HL-60 (cell line): Measurements from ENCODE around the gene SMU1.

Experiments used
- DNase-seq, 2 experiments: peaks; one replicate each; pipeline ENCODE4 v3.0.0-alpha.2; 2010 to 2020; ENCODE audit warnings: low read depth in 1 of 2, low spot score in 1 of 2
- H3K27ac ChIP-seq: fragments of 250-450 bp; sonication (Bioruptor Pico); replicated peaks from 2 replicates; pipeline ENCODE4 v1.5.1; 2020; ENCODE audit warnings: mild to moderate bottlenecking, moderate library complexity
- H3K27me3 ChIP-seq: fragments of 250-450 bp; sonication (Bioruptor Pico); 2 replicates; pipeline ENCODE4 v1.5.1; 2021; ENCODE audit warnings: mild to moderate bottlenecking, moderate library complexity; ENCODE audit not compliant: insufficient read depth, poor library complexity, severe bottlenecking
- H3K4me3 ChIP-seq: replicated peaks from 2 replicates; pipeline ENCODE4 v1.5.1; 2011; ENCODE audit warnings: mild to moderate bottlenecking, control low read depth, low read length; ENCODE audit not compliant: insufficient read depth
- GABPA ChIP-seq: IDR thresholded peaks from 2 replicates; pipeline ENCODE4 v1.6.1; 2012; ENCODE audit warnings: low read depth
- POLR2AphosphoS5 ChIP-seq: IDR thresholded peaks from 2 replicates; pipeline ENCODE4 v1.6.1; 2012; ENCODE audit warnings: low read depth
- SPI1 ChIP-seq: IDR thresholded peaks from 2 replicates; pipeline ENCODE4 v1.6.1; 2012; ENCODE audit warnings: low read depth, mild to moderate bottlenecking, borderline replicate concordance
- TF ChIP-seq, protein P1 (sequence below): IDR thresholded peaks from 2 replicates; pipeline ENCODE4 v1.6.1; 2012; ENCODE audit warnings: low read depth; ENCODE audit not compliant: insufficient replicate concordance
- TF ChIP-seq, protein P2 (sequence below): IDR thresholded peaks from one replicate; pipeline ENCODE4 v1.5.1; 2011; ENCODE audit warnings: low read length, control low read depth, inconsistent platforms; ENCODE audit not compliant: insufficient read depth

SMU1 gene

DNA sequence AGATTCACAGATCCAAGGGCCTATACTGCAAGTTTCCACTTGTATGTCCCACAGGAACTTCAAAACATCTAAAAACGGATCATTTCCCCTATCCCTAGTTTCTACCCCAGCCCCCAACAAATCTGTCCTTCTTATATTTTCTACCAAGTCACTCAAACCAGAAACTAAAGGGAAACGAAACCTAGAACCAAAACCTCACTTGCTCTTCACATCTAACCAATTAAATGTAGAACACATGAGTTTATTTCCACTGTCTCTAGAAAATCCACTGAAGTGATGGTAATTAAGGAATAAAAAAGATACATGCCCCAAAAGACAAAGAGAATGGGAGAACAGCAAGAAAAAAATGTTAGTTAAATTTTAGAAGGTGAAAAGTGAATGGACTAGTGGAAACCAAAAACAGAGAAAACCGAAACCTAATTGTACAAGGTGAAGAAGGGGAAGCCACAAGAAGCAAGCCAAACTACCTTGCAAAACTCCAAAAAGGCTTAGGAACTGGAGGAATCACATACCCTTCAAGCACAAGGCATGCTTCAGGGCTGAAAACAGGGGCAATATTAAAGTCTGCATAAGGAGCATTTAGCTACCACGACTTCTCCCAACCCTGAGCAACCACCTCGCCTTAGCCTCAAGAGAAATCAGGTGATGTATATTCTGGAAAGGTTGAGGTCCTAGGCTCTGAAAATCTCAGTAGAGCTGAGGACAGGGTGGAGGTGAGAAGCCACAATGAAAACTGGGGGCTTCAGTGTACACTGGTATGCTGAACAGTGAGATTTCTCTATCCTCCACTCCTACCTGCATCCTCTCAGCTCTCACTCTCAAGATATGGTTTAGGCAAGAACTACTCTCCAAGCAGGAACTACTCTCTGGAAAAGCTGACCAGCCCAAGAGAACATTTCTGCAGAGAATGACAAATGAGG, 11.1 kb downstream of the SMU1 start:
- Histone ChIP-seq H3K4me3 (no peak overlapping the region), H3K27me3 (no peaks in the 10 kb centered on the region), H3K27ac (no peak overlapping the region)
- no peak for DNase-seq
- TF ChIP-seq SPI1 (no peak), GABPA (no peak), POLR2AphosphoS5 (no peak)
- TF ChIP-seq, protein P1, sequence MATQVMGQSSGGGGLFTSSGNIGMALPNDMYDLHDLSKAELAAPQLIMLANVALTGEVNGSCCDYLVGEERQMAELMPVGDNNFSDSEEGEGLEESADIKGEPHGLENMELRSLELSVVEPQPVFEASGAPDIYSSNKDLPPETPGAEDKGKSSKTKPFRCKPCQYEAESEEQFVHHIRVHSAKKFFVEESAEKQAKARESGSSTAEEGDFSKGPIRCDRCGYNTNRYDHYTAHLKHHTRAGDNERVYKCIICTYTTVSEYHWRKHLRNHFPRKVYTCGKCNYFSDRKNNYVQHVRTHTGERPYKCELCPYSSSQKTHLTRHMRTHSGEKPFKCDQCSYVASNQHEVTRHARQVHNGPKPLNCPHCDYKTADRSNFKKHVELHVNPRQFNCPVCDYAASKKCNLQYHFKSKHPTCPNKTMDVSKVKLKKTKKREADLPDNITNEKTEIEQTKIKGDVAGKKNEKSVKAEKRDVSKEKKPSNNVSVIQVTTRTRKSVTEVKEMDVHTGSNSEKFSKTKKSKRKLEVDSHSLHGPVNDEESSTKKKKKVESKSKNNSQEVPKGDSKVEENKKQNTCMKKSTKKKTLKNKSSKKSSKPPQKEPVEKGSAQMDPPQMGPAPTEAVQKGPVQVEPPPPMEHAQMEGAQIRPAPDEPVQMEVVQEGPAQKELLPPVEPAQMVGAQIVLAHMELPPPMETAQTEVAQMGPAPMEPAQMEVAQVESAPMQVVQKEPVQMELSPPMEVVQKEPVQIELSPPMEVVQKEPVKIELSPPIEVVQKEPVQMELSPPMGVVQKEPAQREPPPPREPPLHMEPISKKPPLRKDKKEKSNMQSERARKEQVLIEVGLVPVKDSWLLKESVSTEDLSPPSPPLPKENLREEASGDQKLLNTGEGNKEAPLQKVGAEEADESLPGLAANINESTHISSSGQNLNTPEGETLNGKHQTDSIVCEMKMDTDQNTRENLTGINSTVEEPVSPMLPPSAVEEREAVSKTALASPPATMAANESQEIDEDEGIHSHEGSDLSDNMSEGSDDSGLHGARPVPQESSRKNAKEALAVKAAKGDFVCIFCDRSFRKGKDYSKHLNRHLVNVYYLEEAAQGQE, result no peak
- TF ChIP-seq, protein P2, sequence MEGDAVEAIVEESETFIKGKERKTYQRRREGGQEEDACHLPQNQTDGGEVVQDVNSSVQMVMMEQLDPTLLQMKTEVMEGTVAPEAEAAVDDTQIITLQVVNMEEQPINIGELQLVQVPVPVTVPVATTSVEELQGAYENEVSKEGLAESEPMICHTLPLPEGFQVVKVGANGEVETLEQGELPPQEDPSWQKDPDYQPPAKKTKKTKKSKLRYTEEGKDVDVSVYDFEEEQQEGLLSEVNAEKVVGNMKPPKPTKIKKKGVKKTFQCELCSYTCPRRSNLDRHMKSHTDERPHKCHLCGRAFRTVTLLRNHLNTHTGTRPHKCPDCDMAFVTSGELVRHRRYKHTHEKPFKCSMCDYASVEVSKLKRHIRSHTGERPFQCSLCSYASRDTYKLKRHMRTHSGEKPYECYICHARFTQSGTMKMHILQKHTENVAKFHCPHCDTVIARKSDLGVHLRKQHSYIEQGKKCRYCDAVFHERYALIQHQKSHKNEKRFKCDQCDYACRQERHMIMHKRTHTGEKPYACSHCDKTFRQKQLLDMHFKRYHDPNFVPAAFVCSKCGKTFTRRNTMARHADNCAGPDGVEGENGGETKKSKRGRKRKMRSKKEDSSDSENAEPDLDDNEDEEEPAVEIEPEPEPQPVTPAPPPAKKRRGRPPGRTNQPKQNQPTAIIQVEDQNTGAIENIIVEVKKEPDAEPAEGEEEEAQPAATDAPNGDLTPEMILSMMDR, result no peak

DNA sequence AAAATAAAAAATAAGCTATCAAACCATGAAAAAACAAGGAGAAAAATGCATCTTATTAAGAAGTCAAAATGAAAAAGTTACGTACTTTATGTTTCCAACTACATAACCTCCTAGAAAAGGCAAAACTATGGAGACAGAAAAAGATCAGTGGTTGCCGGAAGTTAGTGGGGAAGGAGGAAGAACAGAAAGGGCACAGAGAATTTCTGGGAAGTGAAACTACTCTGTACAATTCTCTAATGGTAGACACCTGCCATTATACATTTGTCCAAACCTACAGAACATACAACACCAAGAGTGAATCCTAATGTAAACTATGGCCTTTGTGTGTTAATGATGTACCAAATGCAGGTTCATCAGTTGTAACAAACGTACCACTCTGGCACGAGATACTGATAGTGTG, 25.3 kb downstream of the SMU1 start:
- TF ChIP-seq, protein P1, result no peak
- TF ChIP-seq POLR2AphosphoS5 (no peak), GABPA (no peak), SPI1 (no peak)
- TF ChIP-seq, protein P2, result no peak
- Histone ChIP-seq H3K27me3 (no peaks in the 10 kb centered on the region), H3K4me3 (no peak overlapping the region), H3K27ac (no peak overlapping the region)
- no peak for DNase-seq

DNA sequence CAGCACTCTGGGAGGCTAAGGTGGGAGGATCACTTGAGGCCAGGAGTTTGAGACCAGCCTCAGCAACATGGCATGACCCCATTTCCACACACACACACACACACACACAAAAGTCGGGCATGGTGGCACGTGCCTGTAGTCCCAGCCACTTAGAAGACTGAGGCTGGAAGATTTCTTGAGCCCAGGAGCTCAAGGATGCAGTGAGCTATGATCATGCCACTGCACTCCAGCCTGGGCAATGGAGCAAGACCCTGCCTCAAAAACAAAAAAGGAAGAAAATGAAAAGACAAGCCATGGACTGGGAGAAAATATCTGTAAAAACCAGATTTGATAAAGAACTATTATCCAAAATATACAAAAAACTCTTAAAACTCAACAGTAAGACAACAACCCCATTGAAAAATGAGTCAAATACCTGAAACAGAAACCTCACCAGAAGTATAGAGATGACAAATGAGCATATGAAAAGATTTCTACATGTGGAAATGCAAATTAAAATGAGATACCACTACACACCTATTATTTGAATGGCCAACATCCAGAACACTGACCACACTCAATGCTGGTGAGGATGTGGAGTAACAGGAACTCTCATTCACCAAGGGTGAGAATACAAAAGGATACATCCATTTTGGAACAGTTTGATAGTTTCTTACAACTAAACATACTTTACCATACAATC, 26.7 kb downstream of the SMU1 start:
- Histone ChIP-seq H3K27ac (no peak overlapping the region), H3K4me3 (no peak overlapping the region), H3K27me3 (no peaks in the 10 kb centered on the region)
- TF ChIP-seq POLR2AphosphoS5 (no peak), GABPA (no peak), SPI1 (no peak)
- TF ChIP-seq, protein P2, result no peak
- TF ChIP-seq, protein P1, result no peak
- DNase-seq, result no peak
